ENCODE results near the gene HSD17B11.
"Not testable (repeated sequence)": the region's sequence is repeated elsewhere in the genome, so short reads cannot be mapped to it uniquely, and the experiment has no call there.

HSD17B11 gene

DNA sequence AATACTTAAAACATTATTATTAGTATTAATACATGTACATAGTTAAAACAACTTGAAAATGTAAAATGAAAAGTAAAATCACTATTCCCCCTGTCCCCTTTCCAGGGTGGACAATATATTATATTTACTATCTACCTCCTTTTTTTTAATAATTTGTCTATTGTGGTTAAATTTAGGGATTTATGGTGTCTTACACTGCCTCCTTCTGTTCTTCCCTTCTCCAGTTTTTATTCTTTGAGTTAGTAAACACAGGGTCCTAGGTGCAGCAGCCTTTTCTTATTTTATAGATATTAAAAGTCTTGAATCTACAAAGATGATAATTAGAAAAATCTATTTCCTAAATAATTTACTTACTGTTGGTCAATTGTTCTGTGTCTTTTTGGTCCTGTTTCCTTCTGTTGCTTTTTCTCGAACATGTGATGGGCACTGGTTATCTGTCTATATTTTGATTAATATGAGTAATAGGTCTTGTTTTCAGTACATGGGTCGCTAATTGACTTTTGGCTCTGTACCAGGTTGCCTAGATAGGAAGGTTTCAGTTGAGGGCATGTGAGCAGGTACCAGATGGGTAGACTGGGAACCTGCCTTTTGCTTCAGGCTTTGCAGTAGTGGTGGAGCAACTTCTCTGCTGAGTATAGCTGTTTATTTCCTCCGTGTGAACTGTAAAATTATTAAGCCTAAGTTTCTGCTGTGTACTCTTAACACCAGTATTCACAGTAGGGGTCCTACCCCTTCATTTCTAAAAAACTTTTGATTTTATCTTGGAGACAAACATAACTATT lies 32.5 kb upstream of the HSD17B11 start:
- peak overlapping the region; percentile 93 for H3K4me3 ChIP-seq (ENCODE audit: low read depth, low read length)
- DNase-seq (ENCODE audit: low read depth) = peak; percentile 18
- TF ChIP-seq, protein P1, sequence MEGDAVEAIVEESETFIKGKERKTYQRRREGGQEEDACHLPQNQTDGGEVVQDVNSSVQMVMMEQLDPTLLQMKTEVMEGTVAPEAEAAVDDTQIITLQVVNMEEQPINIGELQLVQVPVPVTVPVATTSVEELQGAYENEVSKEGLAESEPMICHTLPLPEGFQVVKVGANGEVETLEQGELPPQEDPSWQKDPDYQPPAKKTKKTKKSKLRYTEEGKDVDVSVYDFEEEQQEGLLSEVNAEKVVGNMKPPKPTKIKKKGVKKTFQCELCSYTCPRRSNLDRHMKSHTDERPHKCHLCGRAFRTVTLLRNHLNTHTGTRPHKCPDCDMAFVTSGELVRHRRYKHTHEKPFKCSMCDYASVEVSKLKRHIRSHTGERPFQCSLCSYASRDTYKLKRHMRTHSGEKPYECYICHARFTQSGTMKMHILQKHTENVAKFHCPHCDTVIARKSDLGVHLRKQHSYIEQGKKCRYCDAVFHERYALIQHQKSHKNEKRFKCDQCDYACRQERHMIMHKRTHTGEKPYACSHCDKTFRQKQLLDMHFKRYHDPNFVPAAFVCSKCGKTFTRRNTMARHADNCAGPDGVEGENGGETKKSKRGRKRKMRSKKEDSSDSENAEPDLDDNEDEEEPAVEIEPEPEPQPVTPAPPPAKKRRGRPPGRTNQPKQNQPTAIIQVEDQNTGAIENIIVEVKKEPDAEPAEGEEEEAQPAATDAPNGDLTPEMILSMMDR (IDR thresholded peaks at IDR 0.05; ENCODE audit: low read depth, low read length, missing control alignments) = no peak

DNA sequence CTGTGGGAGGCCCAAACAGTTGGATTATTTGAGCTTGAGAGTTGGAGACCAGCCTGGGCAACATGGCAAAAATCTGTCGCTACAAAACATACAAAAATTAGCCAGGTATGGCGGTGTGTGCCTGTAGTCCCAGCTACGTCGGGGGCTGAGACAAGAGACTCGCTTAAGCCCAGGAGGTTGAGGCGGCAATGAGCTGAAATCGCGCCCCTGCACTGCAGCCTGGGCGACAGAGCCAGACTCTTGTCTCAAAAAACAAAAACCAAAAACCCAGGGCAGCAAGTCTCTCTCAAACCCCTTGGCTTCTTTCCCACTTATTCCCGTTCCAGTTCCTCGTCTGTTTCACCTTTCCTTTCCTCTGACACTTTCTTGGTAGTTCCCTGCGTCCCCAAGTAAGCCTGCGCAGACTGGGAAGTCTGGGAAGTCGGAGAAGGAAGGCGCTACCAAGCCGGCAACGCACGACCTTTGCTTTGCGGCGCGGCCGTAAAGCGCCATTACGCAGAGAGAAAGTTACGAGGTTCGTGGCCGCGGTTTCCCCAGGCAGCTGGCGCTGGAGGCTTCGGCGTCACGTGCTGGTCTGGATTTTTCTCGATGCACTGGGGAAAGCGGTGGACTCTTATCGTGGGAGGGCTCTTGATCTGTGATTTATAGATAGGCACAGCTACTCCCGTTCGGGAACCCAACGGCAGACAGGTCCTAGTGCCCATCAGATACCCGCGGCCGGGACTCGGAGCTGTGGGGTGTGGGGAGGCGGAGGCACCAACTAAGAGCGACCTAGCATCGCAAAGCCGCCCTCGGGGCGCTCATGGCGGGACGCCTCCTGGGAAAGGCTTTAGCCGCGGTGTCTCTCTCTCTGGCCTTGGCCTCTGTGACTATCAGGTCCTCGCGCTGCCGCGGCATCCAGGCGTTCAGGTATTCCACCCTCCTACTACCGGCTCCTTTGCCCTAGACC lies 31.4 kb upstream of the HSD17B11 start, which contains the start of gene NUDT9:
TSS of gene NUDT9 (plus strand) at position 470 of the 949 bp plus-strand sequence. CDS start at position 803, 333 bp downstream.
- peak within 1 kb of the TSS; percentile 93 for H3K4me3 ChIP-seq (ENCODE audit: low read depth, low read length)
- peak; percentile 72 for DNase-seq (ENCODE audit: low read depth)
- TF ChIP-seq, protein P1 (IDR thresholded peaks at IDR 0.05; ENCODE audit: low read depth, low read length, missing control alignments) = peak; percentile 21

DNA sequence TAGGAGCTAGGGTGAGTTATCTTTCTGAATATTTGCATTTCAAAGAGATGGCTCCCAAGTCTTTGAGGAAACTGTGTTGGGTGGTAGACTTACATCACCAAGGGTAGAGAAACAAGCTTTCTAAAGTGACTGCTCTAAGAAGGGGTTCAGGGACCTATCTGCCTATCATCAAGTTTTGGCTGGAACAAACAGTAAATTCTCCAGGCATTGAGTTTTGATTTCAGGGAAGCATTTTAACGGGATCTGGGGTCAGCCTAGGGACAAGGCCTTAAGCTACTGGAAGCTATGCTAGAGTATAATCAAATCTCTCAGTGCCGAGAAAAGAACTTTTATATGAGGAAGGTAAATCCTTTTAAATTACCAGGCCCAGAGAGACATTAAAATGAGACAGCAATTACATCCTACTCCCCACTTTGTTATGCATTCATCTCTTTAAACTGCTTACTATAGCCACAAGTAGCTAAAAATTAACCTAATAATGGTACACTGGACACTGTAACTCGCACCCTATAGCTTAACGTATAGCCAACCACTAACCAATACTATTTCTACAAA lies 29.4 kb upstream of the HSD17B11 start:
- no peak for DNase-seq (ENCODE audit: low read depth)
- H3K4me3 ChIP-seq (ENCODE audit: low read depth, low read length) = no peak overlapping the region
- TF ChIP-seq, protein P1 (IDR thresholded peaks at IDR 0.05; ENCODE audit: low read depth, low read length, missing control alignments) = no peak

DNA sequence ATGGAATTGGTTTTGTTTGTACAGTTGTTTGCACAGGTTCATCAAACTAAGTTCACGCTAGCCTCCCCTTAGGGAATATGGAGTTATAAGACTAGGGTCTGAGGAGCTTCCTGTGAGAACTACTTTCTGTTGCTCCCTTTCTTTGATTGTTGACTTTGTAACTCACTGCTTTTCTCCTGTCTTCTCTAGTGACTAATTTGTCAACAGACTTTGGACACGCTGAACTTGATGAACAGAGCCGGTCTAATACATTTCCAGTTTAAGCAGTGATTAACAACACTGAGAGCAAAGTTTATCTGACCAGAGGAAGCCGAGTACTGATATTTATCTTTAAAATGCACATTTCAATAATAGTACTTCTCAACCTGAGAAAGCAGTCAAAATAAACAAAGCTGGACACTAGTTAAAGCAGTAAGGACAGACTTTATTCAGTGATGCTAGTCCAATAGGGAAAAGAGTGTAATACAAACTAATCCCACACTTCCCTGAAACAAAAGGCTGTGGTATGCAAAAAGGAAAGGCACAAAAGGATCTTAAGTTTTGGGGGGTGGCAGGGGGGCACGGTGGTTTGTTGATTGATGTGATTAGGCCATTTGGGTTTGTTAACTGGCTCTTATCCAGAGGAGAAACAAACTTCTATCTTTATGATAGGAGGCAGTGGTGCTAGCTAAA lies 28.7 kb upstream of the HSD17B11 start:
- H3K4me3 ChIP-seq (ENCODE audit: low read depth, low read length) = no peak overlapping the region
- no peak for DNase-seq (ENCODE audit: low read depth)
- TF ChIP-seq, protein P1 (IDR thresholded peaks at IDR 0.05; ENCODE audit: low read depth, low read length, missing control alignments) = no peak

DNA sequence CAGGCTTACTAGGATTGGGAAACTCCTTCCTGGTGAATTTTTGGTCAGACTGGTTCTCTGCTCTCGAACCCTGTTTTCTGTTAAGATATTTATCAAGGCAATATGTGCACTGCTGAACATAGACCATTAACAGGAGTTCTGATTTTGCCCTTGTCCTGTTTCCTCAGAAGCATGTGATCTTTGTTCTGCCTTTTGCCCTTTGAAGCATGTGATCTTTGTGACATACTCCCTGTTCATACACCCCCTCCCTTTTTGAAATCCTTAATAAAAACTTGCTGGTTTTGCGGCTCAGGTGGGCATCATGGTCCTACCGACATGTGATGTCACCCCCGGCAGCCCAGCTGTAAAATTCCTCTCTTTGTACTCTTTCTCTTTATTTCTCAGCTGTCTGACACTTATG lies 27.4 kb upstream of the HSD17B11 start:
- not testable (repeated sequence) for H3K4me3 ChIP-seq (ENCODE audit: low read depth, low read length); DNase-seq (ENCODE audit: low read depth)

DNA sequence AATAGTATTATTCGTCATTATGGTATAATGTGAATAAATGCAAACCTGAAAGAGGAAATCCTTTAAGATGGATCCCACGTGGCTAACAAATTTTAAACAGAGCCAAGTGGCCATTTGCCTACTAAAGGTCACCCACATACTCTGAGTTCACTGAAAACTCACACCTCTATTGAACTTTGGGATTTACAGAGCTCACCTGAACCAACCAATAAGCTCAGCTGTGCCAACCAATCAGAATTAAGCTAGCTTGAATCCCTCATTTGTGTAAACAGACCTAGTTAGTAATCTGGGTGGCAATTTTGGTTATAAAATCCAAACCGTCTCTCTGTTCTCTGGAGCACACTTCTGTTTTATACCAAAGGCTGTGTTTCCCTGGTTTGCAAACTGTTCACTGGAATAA lies 26.0 kb upstream of the HSD17B11 start:
- no peak overlapping the region for H3K4me3 ChIP-seq (ENCODE audit: low read depth, low read length)
- no peak for DNase-seq (ENCODE audit: low read depth)
- TF ChIP-seq, protein P1 (IDR thresholded peaks at IDR 0.05; ENCODE audit: low read depth, low read length, missing control alignments) = no peak
